K562 (cell line): Measurements from ENCODE around the gene ALG1. TPM values are rescaled to one million over a fixed set of nuclear protein-coding genes. Genes with fewer than 3 reads are reported as not detected.

ENCODE experiments used
- BHLHE40 ChIP-seq: IDR thresholded peaks from 2 replicates; pipeline ENCODE4 v1.6.1; 2011; ENCODE audit warnings: low read length, improper control_type of control experiment
- CBFB ChIP-seq: sonication (generic); formaldehyde crosslinking; IDR thresholded peaks from 2 replicates; pipeline ENCODE4 v1.4.0; 2020; ENCODE audit warnings: mild to moderate bottlenecking, missing genetic modification reagents
- E2F4 ChIP-seq: sonication (generic); formaldehyde crosslinking; IDR thresholded peaks from 2 replicates; pipeline ENCODE4 v1.8.0; 2022; ENCODE audit warnings: mild to moderate bottlenecking, low read depth, missing genetic modification reagents
- FOXA1 ChIP-seq: fragments of 450-650 bp; IDR thresholded peaks from 2 replicates; pipeline ENCODE4 v1.6.1; 2016; ENCODE audit warnings: mild to moderate bottlenecking, borderline replicate concordance
- FOXO4 ChIP-seq: fragments of 450-650 bp; formaldehyde crosslinking; IDR thresholded peaks from 2 replicates; pipeline ENCODE4 v1.4.0; 2020; ENCODE audit warnings: mild to moderate bottlenecking, moderate library complexity
- HDAC3 ChIP-seq: fragments of 450-650 bp; IDR thresholded peaks from 2 replicates; pipeline ENCODE4 v1.6.1; 2018; ENCODE audit warnings: borderline replicate concordance, mild to moderate bottlenecking, moderate library complexity; ENCODE audit not compliant: partially characterized antibody
- KAT7 ChIP-seq: sonication (generic); formaldehyde crosslinking; IDR thresholded peaks from 2 replicates; pipeline ENCODE4 v1.8.0; 2022; ENCODE audit warnings: missing genetic modification reagents, mild to moderate bottlenecking, borderline replicate concordance
- L3MBTL2 ChIP-seq: fragments of 450-650 bp; IDR thresholded peaks from 2 replicates; pipeline ENCODE4 v1.6.1; 2016; ENCODE audit warnings: mild to moderate bottlenecking, moderate library complexity
- MAZ ChIP-seq, 2 experiments: fragments of 450-650 bp in 1 of 2; sonication (generic) in 1 of 2; formaldehyde crosslinking; IDR thresholded peaks in 1 of 2; conservative IDR thresholded peaks in 1 of 2; 2 replicates each; pipeline versions ENCODE4 v1.4.0 to v1.5.0; 2020; ENCODE audit warnings: mild to moderate bottlenecking in 1 of 2, missing genetic modification reagents in 1 of 2
- MED1 ChIP-seq: sonication (generic); formaldehyde crosslinking; IDR thresholded peaks from 2 replicates; pipeline ENCODE4 v1.8.1; 2023; ENCODE audit warnings: missing genetic modification reagents, borderline replicate concordance
- NR3C1 ChIP-seq: sonication (generic); formaldehyde crosslinking; IDR thresholded peaks from 2 replicates; pipeline ENCODE4 v1.8.1; 2022; ENCODE audit warnings: missing genetic modification reagents
- PRDM10 ChIP-seq: fragments of 450-650 bp; IDR thresholded peaks from 2 replicates; pipeline ENCODE4 v1.6.1; 2018; ENCODE audit not compliant: partially characterized antibody
- SMARCE1 ChIP-seq: fragments of 450-650 bp; IDR thresholded peaks from 2 replicates; pipeline ENCODE4 v1.7.1; 2016; ENCODE audit warnings: mild to moderate bottlenecking
- TEAD1 ChIP-seq, 2 experiments: fragments of 450-650 bp in 1 of 2; sonication (generic) in 1 of 2; formaldehyde crosslinking; IDR thresholded peaks; 2 replicates each; pipeline versions ENCODE4 v1.4.0 to v1.8.0; 2020 to 2022; ENCODE audit warnings: mild to moderate bottlenecking in 2 of 2, missing genetic modification reagents in 1 of 2
- TRIM24 ChIP-seq, 2 experiments: fragments of 450-650 bp; IDR thresholded peaks; 2 replicates each; pipeline ENCODE4 v1.6.1; 2016
- XRCC5 ChIP-seq: fragments of 200-400 bp; formaldehyde crosslinking; IDR thresholded peaks from 2 replicates; pipeline ENCODE4 v1.6.1; 2017; ENCODE audit warnings: low read depth, mild to moderate bottlenecking, low read length
- ZBTB49 ChIP-seq: sonication (generic); formaldehyde crosslinking; IDR thresholded peaks from 2 replicates; pipeline ENCODE4 v1.8.0; 2022; ENCODE audit warnings: missing genetic modification reagents, mild to moderate bottlenecking, borderline replicate concordance
- ZFP1 ChIP-seq: fragments of 450-650 bp; formaldehyde crosslinking; IDR thresholded peaks from 2 replicates; pipeline ENCODE4 v1.4.0; 2020; ENCODE audit warnings: mild to moderate bottlenecking, mixed read lengths
- ZNF57 ChIP-seq: fragments of 450-650 bp; formaldehyde crosslinking; IDR thresholded peaks from 2 replicates; pipeline ENCODE4 v1.4.0; 2020; ENCODE audit warnings: mild to moderate bottlenecking, moderate library complexity
- ZNF75A ChIP-seq: fragments of 450-650 bp; formaldehyde crosslinking; IDR thresholded peaks from 2 replicates; pipeline ENCODE4 v1.4.0; 2020; ENCODE audit warnings: mild to moderate bottlenecking
- polyA plus RNA-seq, 8 experiments: library from polyadenylated mRNA; depleted of rRNA in 4 of 8; stranded (reverse) in 5 of 8; unstranded in 3 of 8; fragments of >200 nt; fragmentation: Nextera tagmentation in 2 of 8; fragmentation: Illumina TruSeq in 1 of 8; extraction: Ambion mirVana in 2 of 8; extraction: Trizol in 1 of 8; gene quantifications; 2 replicates each; pipeline versions ENCODE4 v1.2.1 to v1.2.3, GENCODE V29; 2011 to 2014; ENCODE audit warnings: inconsistent platforms in 1 of 8, missing spikeins in 1 of 8
- total RNA-seq, 7 experiments: library from RNA; depleted of rRNA in 6 of 7; stranded (reverse); fragments of >200 nt in 6 of 7; fragmentation: Illumina TruSeq in 2 of 7; extraction: Trizol in 2 of 7; gene quantifications; 2 replicates each; pipeline versions ENCODE4 v1.2.1 to v1.2.3, GENCODE V29; 2011 to 2021; ENCODE audit warnings: low replicate concordance in 1 of 7

ALG1 gene
- total and polyA plus RNA-seq, 9 of the 15 experiments (the other 6 are each of a cell fraction or from before 2014, with no cell fraction given): 1.1 to 26.4 (median 18.3) TPM

GRCh38 chr16:5071681-5072333, at the start of gene ALG1 (continued):
- no peak for TF ChIP-seq MED1
- TF ChIP-seq SMARCE1: 0 out of 2 replicates have a peak, but pooled peaks have one; percentile 6
- no peak for TF ChIP-seq FOXA1
- TF ChIP-seq TEAD1 (CRISPR knock-in tag; IDR thresholded peaks at IDR 0.05): 0 out of 4 replicates have a peak, but pooled peaks of 1 of the 2 experiments have one; percentile 24
- TF ChIP-seq CBFB (CRISPR knock-in tag): 0 out of 2 replicates have a peak, but pooled peaks have one; percentile 61
- TF ChIP-seq ZNF75A: no peak
- no peak for TF ChIP-seq PRDM10
- peak in 1 of 2 experiments; percentile 70; a peak in 2 of 4 replicates for TF ChIP-seq MAZ (CRISPR knock-in tag; conservative IDR thresholded peaks at IDR 0.05 in 1 of 2, IDR thresholded peaks at IDR 0.05 in 1 of 2)
- no peak for TF ChIP-seq ZFP1 (CRISPR knock-in tag)
- no peak for TF ChIP-seq ZBTB49 (CRISPR knock-in tag)
- TF ChIP-seq TRIM24 (IDR thresholded peaks at IDR 0.05): no peak
- no peak for TF ChIP-seq E2F4
- TF ChIP-seq BHLHE40: peak; percentile 97
- TF ChIP-seq L3MBTL2: peak; percentile 55
- TF ChIP-seq XRCC5: no peak; the same call in 1 of the 2 replicates
- no peak for TF ChIP-seq FOXO4 (CRISPR knock-in tag)
- TF ChIP-seq NR3C1 (CRISPR knock-in tag): no peak
- TF ChIP-seq HDAC3: no peak
- no peak for TF ChIP-seq ZNF57
- TF ChIP-seq KAT7 (CRISPR knock-in tag): no peak
